Hepatocyte (in vitro differentiated cells): ENCODE results near the gene NCAPD2. TPM values are rescaled to one million over a fixed set of nuclear protein-coding genes. Genes with fewer than 3 reads are reported as not detected.

ENCODE experiments used
- DNase-seq: peaks from one replicate; pipeline ENCODE4 v3.0.0-alpha.2; 2016; ENCODE audit warnings: low spot score
- H2AFZ ChIP-seq: fragments of 200-600 bp; sonication (generic); 2 replicates; pipeline ENCODE4 v1.6.0; 2016; ENCODE audit warnings: antibody characterized with exemption, mild to moderate bottlenecking
- H3K27ac ChIP-seq: fragments of 200-600 bp; sonication (generic); 2 replicates; pipeline ENCODE4 v1.5.1; 2016; ENCODE audit warnings: mild to moderate bottlenecking
- H3K27me3 ChIP-seq: fragments of 200-600 bp; sonication (generic); 2 replicates; pipeline ENCODE4 v1.6.1; 2016
- H3K36me3 ChIP-seq: fragments of 200-600 bp; sonication (generic); replicated peaks from 2 replicates; pipeline ENCODE4 v1.5.1; 2016; ENCODE audit warnings: low read depth; ENCODE audit not compliant: insufficient read depth
- H3K4me1 ChIP-seq: fragments of 200-600 bp; sonication (generic); 2 replicates; pipeline ENCODE4 v1.5.1; 2016; ENCODE audit warnings: mild to moderate bottlenecking, moderate library complexity; ENCODE audit not compliant: insufficient read depth
- H3K4me2 ChIP-seq: fragments of 200-600 bp; sonication (generic); 2 replicates; pipeline ENCODE4 v1.6.0; 2016
- H3K4me3 ChIP-seq: fragments of 200-600 bp; sonication (generic); 2 replicates; pipeline ENCODE4 v1.5.1; 2016; ENCODE audit warnings: mild to moderate bottlenecking
- H3K79me2 ChIP-seq: fragments of 200-600 bp; sonication (generic); 2 replicates; pipeline ENCODE4 v1.6.0; 2017; ENCODE audit warnings: mild to moderate bottlenecking
- H3K9me2 ChIP-seq: fragments of 200-600 bp; sonication (generic); replicated peaks from 2 replicates; pipeline ENCODE4 v1.6.0; 2017; ENCODE audit warnings: mild to moderate bottlenecking; ENCODE audit not compliant: insufficient read depth
- H3K9me3 ChIP-seq: fragments of 200-600 bp; sonication (generic); 2 replicates; pipeline ENCODE4 v1.5.1; 2016; ENCODE audit warnings: low read depth, mild to moderate bottlenecking
- H4K20me1 ChIP-seq: fragments of 200-600 bp; sonication (generic); 2 replicates; pipeline ENCODE4 v1.6.0; 2016; ENCODE audit warnings: mild to moderate bottlenecking; ENCODE audit not compliant: insufficient read depth, poor library complexity, severe bottlenecking
- CTCF ChIP-seq: fragments of 200-600 bp; sonication (generic); IDR thresholded peaks from 2 replicates; pipeline ENCODE4 v1.5.1; 2016; ENCODE audit warnings: antibody characterized with exemption, mild to moderate bottlenecking; ENCODE audit not compliant: poor library complexity
- EZH2 ChIP-seq: fragments of 200-600 bp; sonication (generic); IDR thresholded peaks from 2 replicates; pipeline ENCODE4 v1.6.1; 2016; ENCODE audit warnings: antibody characterized with exemption, mild to moderate bottlenecking, borderline replicate concordance
- EZH2phosphoT487 ChIP-seq: fragments of 200-600 bp; sonication (generic); IDR thresholded peaks from one replicate; pipeline ENCODE4 v1.6.1; 2018; ENCODE audit warnings: antibody characterized with exemption, mild to moderate bottlenecking, low read depth, moderate library complexity; ENCODE audit not compliant: unreplicated experiment, severe bottlenecking
- WGBS: methylation state at CpG from one replicate; pipeline ENCODE4 v1.1.6; 2016; ENCODE audit warnings: low lambda C conversion rate; ENCODE audit errors: missing lambda C conversion rate; 5-methylcytosine and 5-hydroxymethylcytosine counted together
- polyA plus RNA-seq: library from polyadenylated mRNA; unstranded; fragments of >200 nt; fragmentation: Nextera tagmentation; extraction: Ambion mirVana; gene quantifications from 2 replicates; pipeline ENCODE4 v1.2.1, GENCODE V29; 2016
- total RNA-seq: library from RNA; depleted of rRNA; stranded (reverse); fragments of >200 nt; gene quantifications from 2 replicates; pipeline ENCODE4 v1.2.3, GENCODE V29; 2014

Gene NCAPD2
- total and polyA plus RNA-seq, 2 experiments from 2014 or later = 13.7 to 26.7 TPM

- no peaks in the 10 kb centered on the region for H3K9me2 ChIP-seq
- H3K27me3 ChIP-seq = no peaks in the 10 kb centered on the region
- TF ChIP-seq CTCF (no peak), EZH2phosphoT487 (no peak), EZH2 (no peak)
- peak overlapping the region; percentile 84 for H3K4me2 ChIP-seq
- peaks cover 25% of the 10 kb centered on the region for H3K4me1 ChIP-seq
- no peaks in the 10 kb centered on the region for H3K9me3 ChIP-seq
- DNase-seq = peak; percentile 51
- 78% methylated on average over 14 of the region's 16 CpGs for WGBS
- no peaks in the 10 kb centered on the region for H3K36me3 ChIP-seq
- peak overlapping the region; percentile 97 for H3K27ac ChIP-seq
- H3K4me3 ChIP-seq = no peak overlapping the region
- peak overlapping the region; percentile 92 for H2AFZ ChIP-seq
- no peaks in the 10 kb centered on the region for H4K20me1 ChIP-seq
- peaks cover 9% of the 10 kb centered on the region for H3K79me2 ChIP-seq
These were observed 43.6 kb upstream of the NCAPD2 start for GRCh38 chr12:6450091-6450868.

GRCh38 chr12:6450869-6451347, 43.0 kb upstream of the NCAPD2 start:
- 38% methylated on average over 10 of the region's 11 CpGs for WGBS
- peaks cover 25% of the 10 kb centered on the region for H3K4me1 ChIP-seq

GRCh38 chr12:6451348-6452244, 42.3 kb upstream of the NCAPD2 start, which contains the start of gene TAPBPL:
TAPBPL (plus strand) TSS chr12:6452042; CDS start chr12:6452249, 207 bp downstream.
- no peaks in the 10 kb centered on the region for H3K27me3 ChIP-seq
- peak within 1 kb of the TSS; percentile 84 for H3K4me2 ChIP-seq
- TF ChIP-seq EZH2phosphoT487 = no peak
- no peak for TF ChIP-seq CTCF
- no peak for TF ChIP-seq EZH2
- peaks cover 9% of the 10 kb centered on the region for H3K79me2 ChIP-seq
- peak within 1 kb of the TSS; percentile 97 for H3K27ac ChIP-seq
- WGBS = 28% methylated on average over 26 of the region's 27 CpGs
- H3K4me3 ChIP-seq = peak within 1 kb of the TSS; percentile 0
- no peaks in the 10 kb centered on the region for H4K20me1 ChIP-seq
- H3K9me3 ChIP-seq = no peaks in the 10 kb centered on the region
- H3K9me2 ChIP-seq = no peaks in the 10 kb centered on the region
- peak; percentile 89 for DNase-seq
- H3K4me1 ChIP-seq = peaks cover 25% of the 10 kb centered on the region
- peak within 1 kb of the TSS; percentile 92 for H2AFZ ChIP-seq
- no peaks in the 10 kb centered on the region for H3K36me3 ChIP-seq

More at GRCh38 chr12:6450869-6451347, 43.0 kb upstream of the NCAPD2 start:
- peak; percentile 52 for DNase-seq
- Histone ChIP-seq H3K36me3 (no peaks in the 10 kb centered on the region), H3K79me2 (peaks cover 9% of the 10 kb centered on the region), H3K4me3 (peak overlapping the region; percentile 0), H3K27ac (peak overlapping the region; percentile 97), H3K4me2 (peak overlapping the region; percentile 84), H3K9me2 (no peaks in the 10 kb centered on the region), H3K9me3 (no peaks in the 10 kb centered on the region), H4K20me1 (no peaks in the 10 kb centered on the region), H3K27me3 (no peaks in the 10 kb centered on the region), H2AFZ (peak overlapping the region; percentile 92)
- TF ChIP-seq CTCF (no peak), EZH2phosphoT487 (no peak), EZH2 (no peak)
